Lower leg skin (tissue), 3 donors: Measurements from ENCODE around the gene CD33.

Experiments used
- POLR2A ChIP-seq, 2 donors: fragments of 450-650 bp; IDR thresholded peaks; one replicate each; pipeline ENCODE4 v1.6.1; 2016 to 2017; ENCODE audit warnings: antibody characterized with exemption in 2 of 2, mild to moderate bottlenecking in 1 of 2, moderate library complexity in 1 of 2
- TF ChIP-seq, protein P1 (sequence below), 3 donors: fragments of 450-650 bp; IDR thresholded peaks; one replicate each; pipeline ENCODE4 v1.5.1; 2016; ENCODE audit warnings: antibody characterized with exemption in 3 of 3, mild to moderate bottlenecking in 3 of 3, moderate library complexity in 2 of 3

DNA sequence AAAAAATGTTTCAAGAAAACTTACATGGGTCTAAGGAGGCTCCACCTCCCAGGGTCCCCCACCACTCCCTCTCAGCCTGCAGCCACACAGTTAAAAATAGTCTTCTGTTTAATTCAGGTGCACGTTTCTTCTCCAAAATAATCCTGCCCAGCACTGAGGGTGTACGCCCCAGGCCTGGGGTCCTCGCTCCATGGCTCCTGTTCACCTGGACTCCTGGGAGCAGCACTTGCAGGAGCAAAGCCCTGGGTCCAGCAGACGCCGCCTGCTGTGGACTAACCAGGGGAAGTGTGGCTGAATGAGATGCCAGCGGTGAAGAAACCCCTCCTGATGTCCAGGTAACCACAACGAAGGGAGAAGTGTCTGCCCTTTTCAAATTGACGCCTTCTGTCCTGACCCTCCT lies 41.3 kb upstream of the CD33 start:
- TF ChIP-seq, protein P1, sequence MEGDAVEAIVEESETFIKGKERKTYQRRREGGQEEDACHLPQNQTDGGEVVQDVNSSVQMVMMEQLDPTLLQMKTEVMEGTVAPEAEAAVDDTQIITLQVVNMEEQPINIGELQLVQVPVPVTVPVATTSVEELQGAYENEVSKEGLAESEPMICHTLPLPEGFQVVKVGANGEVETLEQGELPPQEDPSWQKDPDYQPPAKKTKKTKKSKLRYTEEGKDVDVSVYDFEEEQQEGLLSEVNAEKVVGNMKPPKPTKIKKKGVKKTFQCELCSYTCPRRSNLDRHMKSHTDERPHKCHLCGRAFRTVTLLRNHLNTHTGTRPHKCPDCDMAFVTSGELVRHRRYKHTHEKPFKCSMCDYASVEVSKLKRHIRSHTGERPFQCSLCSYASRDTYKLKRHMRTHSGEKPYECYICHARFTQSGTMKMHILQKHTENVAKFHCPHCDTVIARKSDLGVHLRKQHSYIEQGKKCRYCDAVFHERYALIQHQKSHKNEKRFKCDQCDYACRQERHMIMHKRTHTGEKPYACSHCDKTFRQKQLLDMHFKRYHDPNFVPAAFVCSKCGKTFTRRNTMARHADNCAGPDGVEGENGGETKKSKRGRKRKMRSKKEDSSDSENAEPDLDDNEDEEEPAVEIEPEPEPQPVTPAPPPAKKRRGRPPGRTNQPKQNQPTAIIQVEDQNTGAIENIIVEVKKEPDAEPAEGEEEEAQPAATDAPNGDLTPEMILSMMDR (IDR thresholded peaks at IDR 0.05) = no peak
- TF ChIP-seq POLR2A (IDR thresholded peaks at IDR 0.05) = no peak
